Ovary (tissue), 3 donors: ENCODE results near the gene CTBP2.

ENCODE experiments used
- POLR2A ChIP-seq: fragments of 450-650 bp; IDR thresholded peaks from one replicate; pipeline ENCODE4 v1.6.1; 2017; ENCODE audit warnings: antibody characterized with exemption, mild to moderate bottlenecking, moderate library complexity
- TF ChIP-seq, protein P1 (sequence below), 3 donors: fragments of 450-650 bp in 2 of 3; fragments of 200-600 bp in 1 of 3; IDR thresholded peaks; one replicate each; pipeline versions ENCODE4 v1.5.1 to v1.8.0; 2016 to 2022; ENCODE audit warnings: antibody characterized with exemption in 3 of 3, mild to moderate bottlenecking in 1 of 3
- donor health status: DM: no; HTN: no; CAD: no.

GRCh38 chr10:124936813-124937212, 223.6 kb downstream of the CTBP2 start:
- TF ChIP-seq POLR2A: no peak
- TF ChIP-seq, protein P1, sequence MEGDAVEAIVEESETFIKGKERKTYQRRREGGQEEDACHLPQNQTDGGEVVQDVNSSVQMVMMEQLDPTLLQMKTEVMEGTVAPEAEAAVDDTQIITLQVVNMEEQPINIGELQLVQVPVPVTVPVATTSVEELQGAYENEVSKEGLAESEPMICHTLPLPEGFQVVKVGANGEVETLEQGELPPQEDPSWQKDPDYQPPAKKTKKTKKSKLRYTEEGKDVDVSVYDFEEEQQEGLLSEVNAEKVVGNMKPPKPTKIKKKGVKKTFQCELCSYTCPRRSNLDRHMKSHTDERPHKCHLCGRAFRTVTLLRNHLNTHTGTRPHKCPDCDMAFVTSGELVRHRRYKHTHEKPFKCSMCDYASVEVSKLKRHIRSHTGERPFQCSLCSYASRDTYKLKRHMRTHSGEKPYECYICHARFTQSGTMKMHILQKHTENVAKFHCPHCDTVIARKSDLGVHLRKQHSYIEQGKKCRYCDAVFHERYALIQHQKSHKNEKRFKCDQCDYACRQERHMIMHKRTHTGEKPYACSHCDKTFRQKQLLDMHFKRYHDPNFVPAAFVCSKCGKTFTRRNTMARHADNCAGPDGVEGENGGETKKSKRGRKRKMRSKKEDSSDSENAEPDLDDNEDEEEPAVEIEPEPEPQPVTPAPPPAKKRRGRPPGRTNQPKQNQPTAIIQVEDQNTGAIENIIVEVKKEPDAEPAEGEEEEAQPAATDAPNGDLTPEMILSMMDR (IDR thresholded peaks at IDR 0.05): no peak
